Activated CD8-positive, alpha-beta memory T cell treated with anti-CD3 and anti-CD28 coated beads for 24 hours (primary cell): ENCODE results near the gene TCF3.
"Not testable (repeated sequence)": the region's sequence is repeated elsewhere in the genome, so short reads cannot be mapped to it uniquely, and the experiment has no call there.

Experiments
- DNase-seq: peaks from one replicate; pipeline ENCODE4 v3.0.0-alpha.2; 2020

TCF3 gene

GRCh38 chr19:1650650-1651567 lies 1.5 kb downstream of the TCF3 start:
- DNase-seq, result peak; percentile 89

GRCh38 chr19:1649706-1650649 lies 2.4 kb downstream of the TCF3 start:
- DNase-seq, result no peak

GRCh38 chr19:1648920-1649541 lies 3.4 kb downstream of the TCF3 start:
- no peak for DNase-seq

GRCh38 chr19:1648459-1648849 lies 4.0 kb downstream of the TCF3 start:
- no peak for DNase-seq

- no peak for DNase-seq
Measured at GRCh38 chr19:1647501-1648458, 4.6 kb downstream of the TCF3 start.

- no peak for DNase-seq
Measured at GRCh38 chr19:1646659-1647453, 5.6 kb downstream of the TCF3 start.

- no peak for DNase-seq
Measured at GRCh38 chr19:1646149-1646548, 6.3 kb downstream of the TCF3 start.

GRCh38 chr19:1645299-1645698 lies 7.1 kb downstream of the TCF3 start:
- DNase-seq, result no peak

- DNase-seq, result no peak
Measured at GRCh38 chr19:1644070-1644469, 8.3 kb downstream of the TCF3 start.

- DNase-seq, result not testable (repeated sequence)
Measured at GRCh38 chr19:1640893-1641448, 11.4 kb downstream of the TCF3 start.

- DNase-seq, result no peak
Measured at GRCh38 chr19:1636325-1637236, 15.8 kb downstream of the TCF3 start.

- no peak for DNase-seq
Measured at GRCh38 chr19:1634938-1635243, 17.5 kb downstream of the TCF3 start.

- no peak for DNase-seq
Measured at GRCh38 chr19:1634242-1634937, 18.0 kb downstream of the TCF3 start.

GRCh38 chr19:1633269-1633826 lies 19.1 kb downstream of the TCF3 start:
- DNase-seq, result no peak

- DNase-seq, result no peak
Measured at GRCh38 chr19:1632462-1633268, 19.8 kb downstream of the TCF3 start.

- DNase-seq, result no peak
Measured at GRCh38 chr19:1631557-1632100, 20.8 kb downstream of the TCF3 start.

GRCh38 chr19:1630811-1631210 lies 21.6 kb downstream of the TCF3 start:
- no peak for DNase-seq

GRCh38 chr19:1630012-1630411 lies 22.4 kb downstream of the TCF3 start:
- DNase-seq, result no peak
